Caco-2 (cell line): ENCODE results near the gene BICD1. TPM values are rescaled to one million over a fixed set of nuclear protein-coding genes. Genes with fewer than 3 reads are reported as not detected.

Experiments used
- BruUV-seq: library from RNA; stranded (reverse); fragments of 400-500 nt; replicated peaks from 2 replicates; lab custom pipeline; 2021; lab: Mats Ljungman, UMichigan
- CTCF ChIA-PET: fragments of 300-600 bp; sonication (Branson Sonifier 250); formaldehyde crosslinking; loops from one replicate; lab custom pipeline; 2022; ENCODE audit warnings: antibody characterized with exemption; lab: Charles Lee
- POLR2A ChIA-PET: fragments of 300-600 bp; sonication (Branson Sonifier 250); formaldehyde crosslinking; loops from one replicate; lab custom pipeline; 2022; ENCODE audit warnings: antibody characterized with exemption; lab: Charles Lee
- DNase-seq, 2 experiments: peaks; one replicate each; pipeline versions ENCODE4 v3.0.0 to v3.0.0-alpha.2; 2020 to 2022
- H3K27me3 ChIP-seq: replicated peaks from 2 replicates; pipeline ENCODE4 v1.6.0; 2011; ENCODE audit warnings: low read length; ENCODE audit not compliant: control insufficient read depth, insufficient read depth
- H3K36me3 ChIP-seq: 2 replicates; pipeline ENCODE4 v1.5.1; 2011; ENCODE audit warnings: low read length; ENCODE audit not compliant: control insufficient read depth, insufficient read depth
- H3K4me1 ChIP-seq: fragments of 250-450 bp; sonication (Bioruptor Pico); 2 replicates; pipeline ENCODE4 v1.5.1; 2020; ENCODE audit warnings: mild to moderate bottlenecking
- H3K4me3 ChIP-seq: 2 replicates; pipeline ENCODE4 v1.5.1; 2011; ENCODE audit warnings: low read depth, mild to moderate bottlenecking, control low read depth, low read length
- H3K9me3 ChIP-seq: fragments of 250-450 bp; sonication (Bioruptor Pico); 2 replicates; pipeline ENCODE4 v1.5.1; 2020; ENCODE audit warnings: mild to moderate bottlenecking, moderate library complexity
- H3K27ac Mint-ChIP-seq: one replicate; pipeline ENCODE4 v1.8.0; 2022; ENCODE audit warnings: mixed read lengths; ENCODE audit not compliant: unreplicated experiment
- H3K27me3 Mint-ChIP-seq: one replicate; pipeline ENCODE4 v1.8.0; 2022; ENCODE audit warnings: mixed read lengths; ENCODE audit not compliant: insufficient read depth, unreplicated experiment
- H3K36me3 Mint-ChIP-seq: one replicate; pipeline ENCODE4 v1.8.0; 2022; ENCODE audit warnings: mild to moderate bottlenecking, mixed read lengths; ENCODE audit not compliant: insufficient read depth, unreplicated experiment
- H3K4me1 Mint-ChIP-seq: one replicate; pipeline ENCODE4 v1.8.0; 2022; ENCODE audit warnings: low read depth, mixed read lengths; ENCODE audit not compliant: unreplicated experiment
- H3K4me3 Mint-ChIP-seq: one replicate; pipeline ENCODE4 v1.8.0; 2022; ENCODE audit warnings: mild to moderate bottlenecking, moderate library complexity, mixed read lengths; ENCODE audit not compliant: unreplicated experiment
- H3K9me3 Mint-ChIP-seq: one replicate; pipeline ENCODE4 v1.8.0; 2022; ENCODE audit warnings: mixed read lengths; ENCODE audit not compliant: unreplicated experiment
- intact Hi-C: fragments of 100-400 bp; cut with micrococcal nuclease; formaldehyde crosslinking; loops from one replicate; pipeline ENCODE4 v1.10.0; 2022; ENCODE audit not compliant: unreplicated experiment
- total RNA-seq: library from RNA; stranded (reverse); gene quantifications from 2 replicates; pipeline ENCODE4 v1.2.3, GENCODE V29; 2022
- TF ChIP-seq, protein P1 (sequence below), 2 experiments: fragments of 200-600 bp in 1 of 2; IDR thresholded peaks; 1 replicate in 1 of 2; 2 replicates in 1 of 2; pipeline versions ENCODE4 v1.5.1 to v1.8.0; 2011 to 2022; ENCODE audit warnings: antibody characterized with exemption in 1 of 2, control low read depth in 1 of 2, inconsistent platforms in 1 of 2, low read depth in 1 of 2, low read length in 1 of 2, mild to moderate bottlenecking in 1 of 2, moderate library complexity in 1 of 2; ENCODE audit not compliant: insufficient read depth in 1 of 2, severe bottlenecking in 1 of 2, unreplicated experiment in 1 of 2

The BICD1 gene
- total RNA-seq, 1 experiment from 2014 or later: 36.2 TPM

GRCh38 chr12:32367381-32367780 is 260.7 kb downstream of the BICD1 start:
- TF ChIP-seq, protein P1, sequence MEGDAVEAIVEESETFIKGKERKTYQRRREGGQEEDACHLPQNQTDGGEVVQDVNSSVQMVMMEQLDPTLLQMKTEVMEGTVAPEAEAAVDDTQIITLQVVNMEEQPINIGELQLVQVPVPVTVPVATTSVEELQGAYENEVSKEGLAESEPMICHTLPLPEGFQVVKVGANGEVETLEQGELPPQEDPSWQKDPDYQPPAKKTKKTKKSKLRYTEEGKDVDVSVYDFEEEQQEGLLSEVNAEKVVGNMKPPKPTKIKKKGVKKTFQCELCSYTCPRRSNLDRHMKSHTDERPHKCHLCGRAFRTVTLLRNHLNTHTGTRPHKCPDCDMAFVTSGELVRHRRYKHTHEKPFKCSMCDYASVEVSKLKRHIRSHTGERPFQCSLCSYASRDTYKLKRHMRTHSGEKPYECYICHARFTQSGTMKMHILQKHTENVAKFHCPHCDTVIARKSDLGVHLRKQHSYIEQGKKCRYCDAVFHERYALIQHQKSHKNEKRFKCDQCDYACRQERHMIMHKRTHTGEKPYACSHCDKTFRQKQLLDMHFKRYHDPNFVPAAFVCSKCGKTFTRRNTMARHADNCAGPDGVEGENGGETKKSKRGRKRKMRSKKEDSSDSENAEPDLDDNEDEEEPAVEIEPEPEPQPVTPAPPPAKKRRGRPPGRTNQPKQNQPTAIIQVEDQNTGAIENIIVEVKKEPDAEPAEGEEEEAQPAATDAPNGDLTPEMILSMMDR (IDR thresholded peaks at IDR 0.05; ENCODE audit: insufficient read depth in 1 of 2, low read depth in 1 of 2, low read length in 1 of 2, severe bottlenecking in 1 of 2, unreplicated experiment in 1 of 2): no peak
- no TSS peak for BruUV-seq
- ChIA-PET CTCF (interaction anchor here (0.8 to 1.6 kb wide), 5 partner anchors 10 to 389 kb away, joined by 3 to 5 read pairs (median 4); partner anchors contain the start of gene FGD4), POLR2A (no interaction called here)
- no peak for DNase-seq
- intact Hi-C loops: loop anchor here (5.0 kb wide), 1 partner anchor 715 kb away; no protein-coding TSS in a partner anchor
- no peaks in the 10 kb centered on the region for H3K36me3 ChIP-seq
- Mint-ChIP-seq H3K9me3 (no peaks in the 10 kb centered on the region), H3K27me3 (no peaks in the 10 kb centered on the region), H3K36me3 (peaks cover 8% of the 10 kb centered on the region), H3K4me1 (peaks cover 15% of the 10 kb centered on the region), H3K4me3 (no peak overlapping the region), H3K27ac (no peak overlapping the region)
- H3K4me1 ChIP-seq: peaks cover 13% of the 10 kb centered on the region
- H3K4me3 ChIP-seq: no peak overlapping the region
- no peaks in the 10 kb centered on the region for H3K9me3 ChIP-seq
- H3K27me3 ChIP-seq: no peaks in the 10 kb centered on the region

- CTCF ChIA-PET: no interaction called here
- H3K4me3 ChIP-seq: no peak overlapping the region
- intact Hi-C loops: loop anchor here (1.0 to 5.0 kb wide), 2 partner anchors 303 to 717 kb away; no protein-coding TSS in a partner anchor
- H3K4me1 Mint-ChIP-seq: peaks cover 8% of the 10 kb centered on the region
- H3K4me3 Mint-ChIP-seq: no peak overlapping the region
- H3K4me1 ChIP-seq: peaks cover 13% of the 10 kb centered on the region
- H3K9me3 ChIP-seq: no peaks in the 10 kb centered on the region
- no peaks in the 10 kb centered on the region for H3K9me3 Mint-ChIP-seq
- TF ChIP-seq, protein P1 (IDR thresholded peaks at IDR 0.05; ENCODE audit: insufficient read depth in 1 of 2, low read depth in 1 of 2, low read length in 1 of 2, severe bottlenecking in 1 of 2, unreplicated experiment in 1 of 2): no peak
- H3K36me3 Mint-ChIP-seq: no peaks in the 10 kb centered on the region
- DNase-seq: no peak
- H3K27ac Mint-ChIP-seq: no peak overlapping the region
- POLR2A ChIA-PET: no interaction called here
- no peaks in the 10 kb centered on the region for H3K27me3 ChIP-seq
- BruUV-seq: no TSS peak
- H3K36me3 ChIP-seq: no peaks in the 10 kb centered on the region
- H3K27me3 Mint-ChIP-seq: no peaks in the 10 kb centered on the region
Observed at GRCh38 chr12:32369202-32369601, 262.6 kb downstream of the BICD1 start.

DNA sequence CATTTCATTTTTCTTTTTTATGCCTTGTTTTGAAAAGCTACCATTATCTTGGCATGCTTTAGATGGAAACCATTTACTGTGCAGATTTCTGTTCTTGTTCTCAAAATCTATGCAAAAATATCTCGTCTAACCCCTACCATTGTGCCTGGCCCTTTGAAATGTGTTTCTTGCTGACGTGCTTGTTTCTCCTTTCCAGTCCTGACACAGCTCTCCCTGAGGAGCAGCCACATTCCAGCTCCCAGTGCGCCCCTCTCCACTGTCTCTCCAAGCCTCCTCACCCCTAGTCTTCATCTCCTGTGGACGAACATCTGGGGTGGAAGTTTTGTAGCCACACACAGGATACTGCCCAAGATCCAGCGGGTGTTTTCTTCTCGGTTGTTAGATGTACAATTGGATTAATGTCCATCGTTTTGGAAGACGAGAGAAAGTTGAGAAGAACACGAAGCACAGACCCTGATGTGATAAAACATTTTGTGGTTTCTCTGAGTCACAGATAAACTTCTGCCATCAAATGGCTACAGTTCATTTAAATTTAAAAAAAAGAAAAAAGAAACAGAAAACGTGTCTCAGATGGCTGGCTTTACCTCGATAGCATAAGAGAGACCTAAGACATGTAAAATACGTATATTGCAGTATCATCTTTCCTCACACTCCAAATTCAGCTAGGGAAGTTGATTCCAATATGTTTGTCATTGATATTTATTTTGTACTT is 270.9 kb downstream of the BICD1 start:
- H3K9me3 ChIP-seq: no peaks in the 10 kb centered on the region
- intact Hi-C loops: no loop called here
- no peak overlapping the region for H3K27ac Mint-ChIP-seq
- DNase-seq: no peak
- H3K36me3 ChIP-seq: no peaks in the 10 kb centered on the region
- H3K27me3 Mint-ChIP-seq: no peaks in the 10 kb centered on the region
- H3K9me3 Mint-ChIP-seq: no peaks in the 10 kb centered on the region
- no peaks in the 10 kb centered on the region for H3K4me1 ChIP-seq
- CTCF ChIA-PET: interaction anchor here (0.8 kb wide), 1 partner anchor 10 kb away, joined by 4 read pairs; no protein-coding TSS in a partner anchor
- H3K4me1 Mint-ChIP-seq: no peaks in the 10 kb centered on the region
- POLR2A ChIA-PET: no interaction called here
- H3K36me3 Mint-ChIP-seq: no peaks in the 10 kb centered on the region
- TF ChIP-seq, protein P1 (IDR thresholded peaks at IDR 0.05; ENCODE audit: insufficient read depth in 1 of 2, low read depth in 1 of 2, low read length in 1 of 2, severe bottlenecking in 1 of 2, unreplicated experiment in 1 of 2): no peak
- H3K27me3 ChIP-seq: no peaks in the 10 kb centered on the region
- no peak overlapping the region for H3K4me3 Mint-ChIP-seq
- no peak overlapping the region for H3K4me3 ChIP-seq
- no TSS peak for BruUV-seq
